PFSK-1 (cell line): ENCODE measurements around the gene NINJ2.

ENCODE experiments used
- FOXP2 ChIP-seq: optimal IDR thresholded peaks from 2 replicates; pipeline ENCODE3; 2011; ENCODE audit warnings: borderline replicate concordance, control low read depth, inconsistent platforms; ENCODE audit not compliant: insufficient read depth; ENCODE audit errors: extremely low read length, extremely low read depth
- POLR2AphosphoS5 ChIP-seq: IDR thresholded peaks from 2 replicates; pipeline ENCODE4 v1.6.1; 2012; ENCODE audit warnings: low read depth, mild to moderate bottlenecking, control low read depth, low read length, moderate library complexity
- REST ChIP-seq, 2 experiments: IDR thresholded peaks; 2 replicates each; pipeline versions ENCODE4 v1.6.1 to v1.8.0; 2011 to 2012; ENCODE audit warnings: low read depth in 2 of 2, low read length in 2 of 2, control low read depth in 1 of 2, inconsistent platforms in 1 of 2, mild to moderate bottlenecking in 1 of 2, moderate library complexity in 1 of 2; ENCODE audit not compliant: insufficient read depth in 1 of 2
- SIN3A ChIP-seq: IDR thresholded peaks from 2 replicates; pipeline ENCODE4 v1.6.1; 2012; ENCODE audit warnings: mild to moderate bottlenecking, low read length, moderate library complexity, borderline replicate concordance; ENCODE audit not compliant: insufficient read depth
- TAF1 ChIP-seq: IDR thresholded peaks from 2 replicates; pipeline ENCODE4 v1.6.1; 2012; ENCODE audit warnings: low read length, control low read depth, borderline replicate concordance; ENCODE audit not compliant: insufficient read depth

- TF ChIP-seq POLR2AphosphoS5 (no peak), TAF1 (no peak), SIN3A (no peak), REST (IDR thresholded peaks at IDR 0.05; ENCODE audit: insufficient read depth in 1 of 2, low read depth in 2 of 2, low read length in 2 of 2) (no peak), FOXP2 (no peak)
Measured at GRCh38 chr12:578748-579419, 84.4 kb downstream of the NINJ2 start.
